Measurements from ENCODE around the gene TBX4. TPM values are rescaled to one million over a fixed set of nuclear protein-coding genes. Genes with fewer than 3 reads are reported as not detected.

Gene TBX4
- polyA plus RNA-seq, 2 of the 4 experiments (the other 2 are of a cell fraction): 0.17 to 0.18 TPM

- CTCF ChIA-PET: interaction anchor here (0.5 to 19.8 kb wide), 122 partner anchors 9 to 1010 kb away, joined by 3 to 357 read pairs (median 4); partner anchors contain the start of genes NACA2 and TBX2
- ATAC-seq: peak; percentile 55 to 80
- DNase-seq (ENCODE audit: low read depth in 1 of 2, low spot score in 1 of 2): peak; percentile 82 to 90
- Histone ChIP-seq H3K4me2 (peak overlapping the region; percentile 85), H3K4me3 (peak overlapping the region; percentile 58), H3K9me3 (0 out of 3 replicates have a peak, but pooled peaks cover 8% of the 10 kb centered on the region), H3K27ac (peak overlapping the region; percentile 85 to 91), H3K4me1 (peaks cover 15% of the 10 kb centered on the region)
- no peak for FAIRE-seq
- WGBS (ENCODE audit: missing lambda C conversion rate): under 1% methylated on average over 22 of the region's 69 CpGs
- POLR2A ChIA-PET: interaction anchor here (0.6 to 2.9 kb wide), 11 partner anchors 12 to 692 kb away, joined by 3 to 21 read pairs (median 3); no protein-coding TSS in a partner anchor
- TF ChIP-seq NFE2L2 (conservative IDR thresholded peaks at IDR 0.05; ENCODE audit: low read length): no peak
- no peak for TF ChIP-seq EP300 (IDR thresholded peaks at IDR 0.05)
- no peak for TF ChIP-seq ZNF302 (CRISPR knock-in tag; IDR thresholded peaks at IDR 0.05)
- no peak for TF ChIP-seq REST (IDR thresholded peaks at IDR 0.05)
- TF ChIP-seq, protein P1, sequence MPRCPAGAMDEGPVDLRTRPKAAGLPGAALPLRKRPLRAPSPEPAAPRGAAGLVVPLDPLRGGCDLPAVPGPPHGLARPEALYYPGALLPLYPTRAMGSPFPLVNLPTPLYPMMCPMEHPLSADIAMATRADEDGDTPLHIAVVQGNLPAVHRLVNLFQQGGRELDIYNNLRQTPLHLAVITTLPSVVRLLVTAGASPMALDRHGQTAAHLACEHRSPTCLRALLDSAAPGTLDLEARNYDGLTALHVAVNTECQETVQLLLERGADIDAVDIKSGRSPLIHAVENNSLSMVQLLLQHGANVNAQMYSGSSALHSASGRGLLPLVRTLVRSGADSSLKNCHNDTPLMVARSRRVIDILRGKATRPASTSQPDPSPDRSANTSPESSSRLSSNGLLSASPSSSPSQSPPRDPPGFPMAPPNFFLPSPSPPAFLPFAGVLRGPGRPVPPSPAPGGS (IDR thresholded peaks at IDR 0.05): 0 out of 3 replicates have a peak, but pooled peaks have one; percentile 22
- no peak for TF ChIP-seq HOXB5 (CRISPR knock-in tag; IDR thresholded peaks at IDR 0.05)
- TF ChIP-seq CTCF (IDR thresholded peaks at IDR 0.05): peak; percentile 99
- peak; percentile 47 for TF ChIP-seq POLR2A (IDR thresholded peaks at IDR 0.05; ENCODE audit: low read length)
- TF ChIP-seq TP53 (CRISPR knock-in tag; IDR thresholded peaks at IDR 0.05): no peak
- TF ChIP-seq PBX3 (IDR thresholded peaks at IDR 0.05): no peak
- TF ChIP-seq RNF2 (IDR thresholded peaks at IDR 0.05; ENCODE audit: borderline replicate concordance, low read depth): 0 out of 2 replicates have a peak, but pooled peaks have one; percentile 32
- TF ChIP-seq, protein P2, sequence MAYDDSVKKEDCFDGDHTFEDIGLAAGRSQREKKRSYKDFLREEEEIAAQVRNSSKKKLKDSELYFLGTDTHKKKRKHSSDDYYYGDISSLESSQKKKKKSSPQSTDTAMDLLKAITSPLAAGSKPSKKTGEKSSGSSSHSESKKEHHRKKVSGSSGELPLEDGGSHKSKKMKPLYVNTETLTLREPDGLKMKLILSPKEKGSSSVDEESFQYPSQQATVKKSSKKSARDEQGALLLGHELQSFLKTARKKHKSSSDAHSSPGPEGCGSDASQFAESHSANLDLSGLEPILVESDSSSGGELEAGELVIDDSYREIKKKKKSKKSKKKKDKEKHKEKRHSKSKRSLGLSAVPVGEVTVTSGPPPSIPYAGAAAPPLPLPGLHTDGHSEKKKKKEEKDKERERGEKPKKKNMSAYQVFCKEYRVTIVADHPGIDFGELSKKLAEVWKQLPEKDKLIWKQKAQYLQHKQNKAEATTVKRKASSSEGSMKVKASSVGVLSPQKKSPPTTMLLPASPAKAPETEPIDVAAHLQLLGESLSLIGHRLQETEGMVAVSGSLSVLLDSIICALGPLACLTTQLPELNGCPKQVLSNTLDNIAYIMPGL (CRISPR knock-in tag; IDR thresholded peaks at IDR 0.05; ENCODE audit: borderline replicate concordance): 0 out of 2 replicates have a peak, but pooled peaks have one; percentile 22
- peak; percentile 60 for TF ChIP-seq PHF8 (IDR thresholded peaks at IDR 0.05; ENCODE audit: borderline replicate concordance, low read depth)
- no peak for TF ChIP-seq NPAS2 (CRISPR knock-in tag; IDR thresholded peaks at IDR 0.05; ENCODE audit: borderline replicate concordance)
- TF ChIP-seq KDM5A (IDR thresholded peaks at IDR 0.05): peak; percentile 54; the same call in 1 of the 2 replicates
- TF ChIP-seq CEBPB (IDR thresholded peaks at IDR 0.05): no peak
- TF ChIP-seq HDAC2 (IDR thresholded peaks at IDR 0.05): no peak
- TF ChIP-seq MAX (IDR thresholded peaks at IDR 0.05): peak; percentile 67
- no peak for TF ChIP-seq HOXA7 (CRISPR knock-in tag; IDR thresholded peaks at IDR 0.05)
- TF ChIP-seq FOSB (CRISPR knock-in tag; IDR thresholded peaks at IDR 0.05): no peak
- peak; percentile 61 for TF ChIP-seq MYC (IDR thresholded peaks at IDR 0.05; ENCODE audit: borderline replicate concordance, low read length)
- no peak for TF ChIP-seq MAZ (IDR thresholded peaks at IDR 0.05; ENCODE audit: borderline replicate concordance, low read depth, low read length)
- TF ChIP-seq RAD21 (conservative IDR thresholded peaks at IDR 0.05 in 1 of 2, IDR thresholded peaks at IDR 0.05 in 1 of 2): peak; percentile 98 to 100
- no peak; the same call in 1 of the 2 replicates for TF ChIP-seq HOXB13 (CRISPR knock-in tag; IDR thresholded peaks at IDR 0.05; ENCODE audit: low read depth)
- TF ChIP-seq JUN (IDR thresholded peaks at IDR 0.05): peak in 1 of 2 experiments; percentile 63; a peak in 3 of 5 replicates
- no peak for TF ChIP-seq RFX5 (IDR thresholded peaks at IDR 0.05)
- TF ChIP-seq KDM1A (IDR thresholded peaks at IDR 0.05; ENCODE audit: low read depth): no peak
- TF ChIP-seq SMC3 (IDR thresholded peaks at IDR 0.05): peak; percentile 100
- no peak for TF ChIP-seq FOXS1 (CRISPR knock-in tag; IDR thresholded peaks at IDR 0.05)
- TF ChIP-seq CBX8 (IDR thresholded peaks at IDR 0.05): no peak
- no peak for TF ChIP-seq ZC3H11A (IDR thresholded peaks at IDR 0.05)
Observed at GRCh38 chr17:61412143-61412859, 39.9 kb upstream of the TBX4 start.

Data from A549 (cell line).